SK-N-SH treated with all-trans-retinoic acid at 6 μM for 48 hours (cell line): Measurements from ENCODE around the gene ANO8.

Experiments
- CREB5 ChIP-seq: fragments of 250-450 bp; sonication (Bioruptor Pico); IDR thresholded peaks from 2 replicates; pipeline ENCODE4 v1.5.1; 2020; ENCODE audit warnings: low read depth, mild to moderate bottlenecking, moderate library complexity
- ESRRG ChIP-seq: fragments of 250-450 bp; sonication (Bioruptor Pico); IDR thresholded peaks from 2 replicates; pipeline ENCODE4 v1.6.1; 2021; ENCODE audit warnings: mild to moderate bottlenecking
- OSR1 ChIP-seq: fragments of 250-450 bp; sonication (Bioruptor Pico); IDR thresholded peaks from 2 replicates; pipeline ENCODE4 v1.8.0; 2022; ENCODE audit warnings: moderate library complexity, mild to moderate bottlenecking, inconsistent platforms
- RARB ChIP-seq: fragments of 250-450 bp; sonication (Bioruptor Pico); IDR thresholded peaks from 2 replicates; pipeline ENCODE4 v1.8.0; 2021; ENCODE audit warnings: mild to moderate bottlenecking, moderate library complexity
- TOX ChIP-seq: fragments of 250-450 bp; sonication (Bioruptor Pico); IDR thresholded peaks from 2 replicates; pipeline ENCODE4 v1.8.0; 2021; ENCODE audit warnings: mild to moderate bottlenecking, moderate library complexity, borderline replicate concordance
- ZC3H10 ChIP-seq: fragments of 250-450 bp; sonication (Bioruptor Pico); IDR thresholded peaks from 2 replicates; pipeline ENCODE4 v1.5.1; 2021; ENCODE audit warnings: mild to moderate bottlenecking, moderate library complexity
- ZFP3 ChIP-seq: fragments of 250-450 bp; sonication (Bioruptor Pico); IDR thresholded peaks from 2 replicates; pipeline ENCODE4 v1.5.0; 2020; ENCODE audit warnings: mild to moderate bottlenecking, moderate library complexity
- ZFP30 ChIP-seq: fragments of 450-650 bp; formaldehyde crosslinking; IDR thresholded peaks from 2 replicates; pipeline ENCODE4 v1.5.0; 2022; ENCODE audit warnings: mild to moderate bottlenecking, moderate library complexity
- ZNF565 ChIP-seq: fragments of 450-650 bp; formaldehyde crosslinking; conservative IDR thresholded peaks from 2 replicates; pipeline ENCODE4 v1.5.0; 2020; ENCODE audit warnings: low read depth, mild to moderate bottlenecking, moderate library complexity
- ZNF8 ChIP-seq: fragments of 450-650 bp; formaldehyde crosslinking; IDR thresholded peaks from 2 replicates; pipeline ENCODE4 v1.5.0; 2020; ENCODE audit warnings: mild to moderate bottlenecking, moderate library complexity
- TF ChIP-seq, protein P1 (sequence below): fragments of 250-450 bp; sonication (Bioruptor Pico); IDR thresholded peaks from 2 replicates; pipeline ENCODE4 v1.8.0; 2020; ENCODE audit warnings: mild to moderate bottlenecking, moderate library complexity, borderline replicate concordance

- TF ChIP-seq, protein P1, sequence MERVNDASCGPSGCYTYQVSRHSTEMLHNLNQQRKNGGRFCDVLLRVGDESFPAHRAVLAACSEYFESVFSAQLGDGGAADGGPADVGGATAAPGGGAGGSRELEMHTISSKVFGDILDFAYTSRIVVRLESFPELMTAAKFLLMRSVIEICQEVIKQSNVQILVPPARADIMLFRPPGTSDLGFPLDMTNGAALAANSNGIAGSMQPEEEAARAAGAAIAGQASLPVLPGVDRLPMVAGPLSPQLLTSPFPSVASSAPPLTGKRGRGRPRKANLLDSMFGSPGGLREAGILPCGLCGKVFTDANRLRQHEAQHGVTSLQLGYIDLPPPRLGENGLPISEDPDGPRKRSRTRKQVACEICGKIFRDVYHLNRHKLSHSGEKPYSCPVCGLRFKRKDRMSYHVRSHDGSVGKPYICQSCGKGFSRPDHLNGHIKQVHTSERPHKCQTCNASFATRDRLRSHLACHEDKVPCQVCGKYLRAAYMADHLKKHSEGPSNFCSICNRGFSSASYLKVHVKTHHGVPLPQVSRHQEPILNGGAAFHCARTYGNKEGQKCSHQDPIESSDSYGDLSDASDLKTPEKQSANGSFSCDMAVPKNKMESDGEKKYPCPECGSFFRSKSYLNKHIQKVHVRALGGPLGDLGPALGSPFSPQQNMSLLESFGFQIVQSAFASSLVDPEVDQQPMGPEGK: no peak
- TF ChIP-seq ZFP30 (CRISPR knock-in tag): no peak
- TF ChIP-seq RARB (CRISPR knock-in tag): no peak
- no peak for TF ChIP-seq OSR1 (CRISPR knock-in tag)
- no peak for TF ChIP-seq ZNF565 (CRISPR knock-in tag)
- TF ChIP-seq ZFP3 (CRISPR knock-in tag): no peak
- TF ChIP-seq ZC3H10 (CRISPR knock-in tag): no peak
- TF ChIP-seq TOX: no peak
- TF ChIP-seq CREB5 (CRISPR knock-in tag): no peak
- no peak for TF ChIP-seq ESRRG
- TF ChIP-seq ZNF8 (CRISPR knock-in tag): no peak
Observed at GRCh38 chr19:17329366-17330261, 5.0 kb downstream of the ANO8 start.
